BLaER1 treated with 17β-estradiol and CSF1 and Interleukin-3, amounts not matched to agents 10 nM and 100 nM (cell line): Measurements from ENCODE around the gene ILF3.

Source experiments
- H3K27ac ChIP-seq, 11 experiments: shearing (Covaris generic); formaldehyde crosslinking; 2 replicates each; pipeline ENCODE4 v1.8.1; 2022
- H3K27me3 ChIP-seq, 11 experiments: shearing (Covaris generic); formaldehyde crosslinking; 2 replicates each; pipeline ENCODE4 v1.8.1; 2022
- H3K36me3 ChIP-seq, 11 experiments: shearing (Covaris generic); formaldehyde crosslinking; 2 replicates each; pipeline ENCODE4 v1.8.1; 2022
- H3K4me1 ChIP-seq, 10 experiments: shearing (Covaris generic); formaldehyde crosslinking; 2 replicates each; pipeline ENCODE4 v1.8.1; 2022
- H3K4me2 ChIP-seq, 11 experiments: shearing (Covaris generic); formaldehyde crosslinking; 2 replicates each; pipeline ENCODE4 v1.8.1; 2022
- H3K4me3 ChIP-seq, 10 experiments: shearing (Covaris generic); formaldehyde crosslinking; 2 replicates each; pipeline ENCODE4 v1.8.1; 2022
- H3K9ac ChIP-seq, 11 experiments: shearing (Covaris generic); formaldehyde crosslinking; 2 replicates each; pipeline ENCODE4 v1.8.1; 2022
- H3K9me3 ChIP-seq, 11 experiments: shearing (Covaris generic); formaldehyde crosslinking; replicated peaks in 1 of 11; 2 replicates each; pipeline ENCODE4 v1.8.1; 2022
- H4K20me1 ChIP-seq, 11 experiments: shearing (Covaris generic); formaldehyde crosslinking; 2 replicates each; pipeline ENCODE4 v1.8.1; 2022
- Cebpa-rat ChIP-seq, 11 experiments: shearing (Covaris generic); IDR thresholded peaks; 2 replicates each; pipeline ENCODE4 v1.8.1; 2022

The ILF3 gene

DNA sequence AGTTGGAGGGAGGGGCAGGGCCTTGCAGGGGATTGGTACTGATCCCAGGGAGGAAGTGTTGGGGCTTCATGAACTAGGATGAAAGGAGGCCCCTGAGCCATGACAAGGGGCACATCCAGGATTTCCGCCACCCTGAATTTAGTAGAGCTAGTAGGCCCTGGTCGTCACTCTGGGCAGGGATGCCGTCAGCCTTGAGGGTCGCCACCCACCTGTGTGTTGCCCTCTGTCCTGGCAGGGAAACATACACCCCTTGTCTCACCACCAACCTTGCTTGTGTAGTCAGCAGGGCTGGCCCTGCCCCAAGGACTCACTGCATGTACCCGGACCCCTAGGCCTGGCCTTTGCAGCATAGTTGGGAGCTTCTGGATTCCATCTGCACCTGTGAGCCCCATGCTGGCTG lies 37.7 kb downstream of the ILF3 start:
- no peak for TF ChIP-seq Cebpa-rat (IDR thresholded peaks at IDR 0.05)
- Histone ChIP-seq H3K4me3 (no peak overlapping the region), H3K4me1 (peaks cover 15 to 51% (median 35%) of the 10 kb centered on the region in 10 experiments), H3K4me2 (no peak overlapping the region), H3K27me3 (no peaks in the 10 kb centered on the region), H3K9me3 (no peaks in the 10 kb centered on the region), H3K27ac (peak overlapping the region in 1 of 11 experiments; percentile 7; a peak in 1 of 22 replicates), H3K9ac (no peak overlapping the region), H4K20me1 (peaks cover 48 to 100% (median 97%) of the 10 kb centered on the region in 11 experiments; a peak in 21 of 22 replicates), H3K36me3 (peaks cover 57 to 67% (median 65%) of the 10 kb centered on the region in 11 experiments)

DNA sequence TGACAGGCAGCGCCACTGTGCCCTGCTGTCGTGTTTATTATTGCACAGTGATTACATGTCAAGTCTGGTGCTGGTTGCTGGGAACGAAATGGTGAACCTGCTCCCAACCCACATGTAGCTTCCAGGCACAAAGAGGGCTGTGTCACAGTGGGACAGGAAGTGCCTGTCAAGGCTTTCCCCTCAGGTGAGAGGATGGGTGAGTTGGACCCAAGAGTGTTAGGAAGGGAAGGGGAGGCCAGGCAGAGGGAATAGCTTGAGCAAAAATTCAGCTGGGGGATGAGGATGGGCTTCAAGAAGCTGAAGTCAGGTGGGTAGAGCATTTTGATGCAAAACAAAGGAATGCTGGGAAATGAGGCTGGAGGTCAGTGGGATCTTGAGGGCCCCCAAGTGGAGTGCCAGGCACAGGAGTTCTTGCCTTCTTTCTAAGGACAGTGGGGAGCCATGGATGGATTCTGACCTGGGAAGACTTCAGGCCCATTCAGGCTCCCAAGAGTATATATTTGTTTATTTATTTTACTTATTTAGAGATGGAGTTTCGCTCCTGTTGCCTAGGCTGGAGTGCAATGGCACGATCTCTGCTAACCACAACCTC lies 38.6 kb downstream of the ILF3 start:
- TF ChIP-seq Cebpa-rat (IDR thresholded peaks at IDR 0.05): no peak
- H3K9ac ChIP-seq: no peak overlapping the region
- H4K20me1 ChIP-seq: peaks cover 48 to 97% (median 89%) of the 10 kb centered on the region in 11 experiments; a peak in 21 of 22 replicates
- H3K27me3 ChIP-seq: no peaks in the 10 kb centered on the region
- H3K9me3 ChIP-seq: no peaks in the 10 kb centered on the region
- no peak overlapping the region for H3K4me2 ChIP-seq
- peaks cover 48 to 58% (median 56%) of the 10 kb centered on the region in 11 experiments for H3K36me3 ChIP-seq
- no peak overlapping the region for H3K4me3 ChIP-seq
- peaks cover 15 to 51% (median 35%) of the 10 kb centered on the region in 10 experiments for H3K4me1 ChIP-seq
- no peak overlapping the region for H3K27ac ChIP-seq

DNA sequence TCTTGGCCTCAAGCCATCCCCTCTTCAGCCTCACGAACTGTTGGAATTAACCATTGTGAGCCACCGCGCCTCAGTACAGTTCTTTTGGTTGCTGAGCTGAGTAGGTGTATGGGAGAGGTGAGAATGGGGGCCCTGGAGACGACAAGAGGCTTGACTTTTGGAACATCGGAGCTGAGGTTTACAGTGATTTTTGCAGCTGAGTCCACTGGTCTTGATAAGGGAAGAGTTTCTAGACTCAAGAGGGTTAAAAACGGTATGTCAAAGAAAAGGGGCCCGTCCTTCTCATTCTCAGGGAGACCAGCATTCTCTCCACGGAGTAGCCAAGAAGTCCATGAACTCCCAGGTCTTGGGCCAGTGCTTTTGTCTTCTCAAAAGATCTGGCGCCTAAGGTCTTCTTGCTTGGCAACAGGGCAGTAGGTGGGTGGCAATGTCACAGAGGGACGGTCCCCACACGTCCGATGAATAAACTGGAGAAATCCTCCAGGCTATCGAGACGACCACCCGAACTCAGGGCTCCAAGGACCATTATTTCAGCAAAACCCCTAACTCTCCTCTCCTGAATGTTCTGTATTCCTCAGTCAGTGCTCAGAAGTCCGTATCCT lies 40.7 kb downstream of the ILF3 start:
- peaks cover 14 to 33% (median 28%) of the 10 kb centered on the region in 10 experiments for H3K4me1 ChIP-seq
- TF ChIP-seq Cebpa-rat (IDR thresholded peaks at IDR 0.05): no peak
- peak overlapping the region; percentile 64 to 89 (median 82) for H3K4me2 ChIP-seq
- H3K4me3 ChIP-seq: peak overlapping the region in 8 of 10 experiments; percentile 6 to 53 (median 39); a peak in 7 of 20 replicates
- peak overlapping the region in 7 of 11 experiments; percentile 9 to 62 (median 43); a peak in 9 of 22 replicates for H3K27ac ChIP-seq
- H3K27me3 ChIP-seq: no peaks in the 10 kb centered on the region
- H3K9ac ChIP-seq: peak overlapping the region in 8 of 11 experiments; percentile 7 to 44 (median 34); a peak in 9 of 22 replicates
- peaks cover 37 to 76% (median 68%) of the 10 kb centered on the region in 11 experiments; a peak in 21 of 22 replicates for H4K20me1 ChIP-seq
- no peaks in the 10 kb centered on the region for H3K9me3 ChIP-seq
- H3K36me3 ChIP-seq: peaks cover 28 to 38% (median 35%) of the 10 kb centered on the region in 11 experiments

DNA sequence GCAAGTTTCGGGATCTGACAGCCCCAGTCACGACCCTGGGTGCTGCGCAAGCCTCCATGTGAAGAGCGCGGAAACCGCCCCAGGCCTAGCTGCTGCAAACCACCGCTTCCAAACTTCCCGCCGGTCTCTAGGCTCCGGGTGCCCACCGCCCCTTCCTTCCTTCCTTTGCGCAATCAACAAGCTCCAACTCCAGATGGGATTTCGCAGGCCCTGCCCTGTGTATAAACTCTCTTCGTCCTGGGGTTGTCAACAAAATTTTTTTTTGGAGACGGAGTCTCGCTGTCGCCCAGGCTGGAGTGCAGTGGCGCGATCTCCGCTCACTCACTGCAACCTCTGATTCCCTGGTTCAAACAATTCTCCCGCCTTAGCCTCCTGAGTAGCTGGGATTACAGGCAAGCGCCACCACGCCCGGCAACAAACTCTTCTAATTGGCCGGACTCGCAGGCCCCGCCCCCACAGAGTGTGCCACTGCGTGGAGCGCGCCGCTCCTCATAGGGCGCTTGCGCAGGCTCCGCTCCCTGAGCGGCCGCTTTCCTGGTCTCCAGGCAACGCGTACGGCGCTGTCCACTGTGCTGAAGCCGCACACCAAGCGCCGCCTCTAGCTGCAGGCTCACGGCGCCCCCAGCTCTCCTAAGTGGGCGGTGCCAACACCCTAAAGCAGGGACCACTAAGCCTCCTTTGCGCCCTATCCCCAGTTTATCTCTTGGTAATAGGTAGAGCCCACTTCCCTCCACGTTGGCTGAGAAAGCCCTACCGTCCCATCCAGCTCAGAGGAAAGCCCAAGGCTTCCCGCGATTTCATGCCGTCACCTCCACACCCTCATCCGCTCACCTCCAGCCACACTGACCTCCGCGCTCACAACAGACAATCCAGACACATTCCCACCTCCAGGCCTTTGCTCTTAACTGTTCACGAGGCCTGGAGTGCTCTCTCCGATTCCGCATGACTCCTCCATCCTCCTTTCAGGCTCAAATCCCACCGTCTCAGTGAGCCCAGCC lies 41.6 kb downstream of the ILF3 start:
- peak overlapping the region; percentile 64 to 89 (median 82) for H3K4me2 ChIP-seq
- peaks cover 28 to 67% (median 59%) of the 10 kb centered on the region in 11 experiments; a peak in 21 of 22 replicates for H4K20me1 ChIP-seq
- peak overlapping the region in 8 of 10 experiments; percentile 6 to 53 (median 39); a peak in 13 of 20 replicates for H3K4me3 ChIP-seq

DNA sequence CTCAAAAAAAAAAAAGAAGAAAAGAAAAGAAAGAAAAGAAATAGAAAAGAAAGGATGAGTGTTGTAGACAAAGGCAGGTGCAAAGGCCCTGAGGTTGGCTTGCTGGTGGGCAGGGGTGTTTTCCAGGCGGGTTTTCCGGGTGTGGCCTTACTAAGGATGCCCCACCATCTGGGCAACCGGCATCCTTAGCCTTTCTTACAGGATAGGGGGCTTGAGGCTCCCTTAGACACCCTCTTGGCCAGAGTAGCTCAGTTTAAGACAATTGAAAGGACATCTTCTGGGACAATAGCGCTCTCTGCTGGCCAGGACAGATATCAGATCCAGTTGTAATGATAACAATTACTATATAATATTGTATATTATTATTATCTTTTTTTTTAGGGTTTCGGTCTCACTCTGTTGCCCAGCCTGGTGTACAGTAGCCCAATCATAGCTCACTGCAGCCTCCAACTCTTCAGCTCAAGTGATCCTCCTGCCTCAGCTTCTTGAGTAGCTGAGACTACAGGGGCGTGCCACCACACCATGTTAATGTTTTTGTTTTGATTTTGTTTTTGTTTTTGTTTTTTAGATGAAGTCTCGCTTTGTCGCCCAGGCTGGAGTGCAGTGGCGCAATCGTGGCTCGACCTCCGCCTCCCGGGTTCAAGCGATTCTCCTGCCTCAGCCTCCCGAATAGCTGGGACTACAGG lies 45.6 kb downstream of the ILF3 start:
- Histone ChIP-seq H3K36me3 (peaks cover 0 to 11% (median 0%) of the 10 kb centered on the region in 11 experiments; a peak in 5 of 22 replicates), H3K4me3 (no peak overlapping the region), H3K9me3 (no peaks in the 10 kb centered on the region), H3K9ac (no peak overlapping the region), H3K4me1 (peaks cover 12 to 28% (median 23%) of the 10 kb centered on the region in 10 experiments), H4K20me1 (peaks cover 0 to 26% (median 18%) of the 10 kb centered on the region in 11 experiments; a peak in 21 of 22 replicates), H3K27ac (no peak overlapping the region), H3K27me3 (no peaks in the 10 kb centered on the region), H3K4me2 (no peak overlapping the region)
- no peak for TF ChIP-seq Cebpa-rat (IDR thresholded peaks at IDR 0.05)

More for the DNA sequence above, 41.6 kb downstream of the ILF3 start:
- peak in 5 of 11 experiments; percentile 26 to 71 (median 41); a peak in 5 of 22 replicates for TF ChIP-seq Cebpa-rat (IDR thresholded peaks at IDR 0.05)
- Histone ChIP-seq H3K9ac (peak overlapping the region in 8 of 11 experiments; percentile 7 to 44 (median 34); a peak in 10 of 22 replicates), H3K4me1 (peaks cover 12 to 35% (median 22%) of the 10 kb centered on the region in 10 experiments), H3K9me3 (no peaks in the 10 kb centered on the region), H3K27me3 (no peaks in the 10 kb centered on the region), H3K36me3 (peaks cover 19 to 29% (median 27%) of the 10 kb centered on the region in 11 experiments), H3K27ac (peak overlapping the region in 7 of 11 experiments; percentile 9 to 62 (median 43); a peak in 9 of 22 replicates)

DNA sequence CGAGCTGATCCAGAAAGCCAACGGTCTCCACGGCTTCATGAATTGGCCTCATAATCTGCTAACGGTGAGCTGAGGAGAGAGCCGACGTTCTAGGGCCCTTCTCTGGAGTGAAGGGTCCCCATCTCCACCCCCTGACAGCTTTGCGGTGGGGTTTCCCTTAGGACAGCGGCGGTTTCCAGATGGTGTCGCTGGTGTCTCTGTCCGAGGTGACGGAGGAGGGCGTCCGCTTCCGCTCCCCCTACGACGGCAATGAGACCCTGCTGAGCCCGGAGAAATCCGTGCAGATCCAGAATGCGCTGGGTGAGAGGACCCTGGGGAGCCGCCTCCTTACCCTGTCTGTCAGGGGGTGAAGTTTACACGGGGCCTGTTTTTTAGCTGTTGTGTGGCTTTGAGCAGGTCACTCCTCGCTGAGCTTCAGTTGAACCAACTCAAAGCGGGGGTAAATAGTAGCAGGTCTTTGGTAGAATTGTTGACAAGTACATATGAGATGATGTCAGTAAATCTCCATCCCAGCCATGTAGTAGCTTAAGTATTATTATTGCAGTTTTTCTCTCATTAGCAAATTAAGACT lies 47.9 kb downstream of the ILF3 start:
- no peaks in the 10 kb centered on the region for H3K9me3 ChIP-seq
- peak overlapping the region in 10 of 11 experiments; percentile 62 to 95 (median 85); a peak in 20 of 22 replicates for H3K27ac ChIP-seq
- peak overlapping the region; percentile 75 to 94 (median 86) for H3K9ac ChIP-seq
- H3K4me3 ChIP-seq: peak overlapping the region; percentile 67 to 93 (median 82)
- H3K27me3 ChIP-seq: no peaks in the 10 kb centered on the region
- peaks cover 0 to 6% (median 0%) of the 10 kb centered on the region in 11 experiments; a peak in 2 of 22 replicates for H4K20me1 ChIP-seq
- TF ChIP-seq Cebpa-rat (IDR thresholded peaks at IDR 0.05): no peak
- H3K4me2 ChIP-seq: peak overlapping the region; percentile 87 to 99 (median 98)
- peaks cover 0 to 15% (median 10%) of the 10 kb centered on the region in 10 experiments; a peak in 15 of 20 replicates for H3K4me1 ChIP-seq
- peaks cover 0 to 33% (median 5%) of the 10 kb centered on the region in 11 experiments; a peak in 17 of 22 replicates for H3K36me3 ChIP-seq

DNA sequence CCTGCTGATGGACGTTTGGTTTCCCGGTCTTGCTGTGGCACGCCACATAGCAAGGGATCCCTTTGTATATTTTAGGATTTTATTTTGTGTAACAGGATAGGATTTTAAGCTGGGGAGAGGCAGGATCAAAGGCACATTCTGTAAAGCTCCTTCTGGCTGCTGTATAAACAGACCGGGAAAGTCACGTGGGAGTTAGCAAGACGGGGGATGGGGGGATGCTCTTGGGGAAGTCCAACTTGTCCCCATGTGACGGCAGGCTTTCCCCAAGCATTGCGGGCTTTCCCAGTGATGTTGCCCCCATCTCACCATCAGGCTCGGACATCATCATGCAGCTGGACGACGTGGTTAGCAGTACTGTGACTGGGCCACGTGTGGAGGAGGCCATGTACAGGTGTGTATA lies 52.8 kb downstream of the ILF3 start:
- Histone ChIP-seq H3K4me3 (no peak overlapping the region), H3K4me1 (peaks cover 0 to 11% (median 6%) of the 10 kb centered on the region in 10 experiments; a peak in 13 of 20 replicates), H3K9ac (no peak overlapping the region), H4K20me1 (peaks cover 0 to 5% (median 0%) of the 10 kb centered on the region in 11 experiments; a peak in 1 of 22 replicates), H3K9me3 (no peaks in the 10 kb centered on the region), H3K27me3 (no peaks in the 10 kb centered on the region), H3K4me2 (no peak overlapping the region), H3K36me3 (peaks cover 0 to 62% (median 27%) of the 10 kb centered on the region in 11 experiments; a peak in 19 of 22 replicates), H3K27ac (no peak overlapping the region)
- TF ChIP-seq Cebpa-rat (IDR thresholded peaks at IDR 0.05): no peak
